ENCODE data around the gene AKR7A3.

AKR7A3 gene

DNA sequence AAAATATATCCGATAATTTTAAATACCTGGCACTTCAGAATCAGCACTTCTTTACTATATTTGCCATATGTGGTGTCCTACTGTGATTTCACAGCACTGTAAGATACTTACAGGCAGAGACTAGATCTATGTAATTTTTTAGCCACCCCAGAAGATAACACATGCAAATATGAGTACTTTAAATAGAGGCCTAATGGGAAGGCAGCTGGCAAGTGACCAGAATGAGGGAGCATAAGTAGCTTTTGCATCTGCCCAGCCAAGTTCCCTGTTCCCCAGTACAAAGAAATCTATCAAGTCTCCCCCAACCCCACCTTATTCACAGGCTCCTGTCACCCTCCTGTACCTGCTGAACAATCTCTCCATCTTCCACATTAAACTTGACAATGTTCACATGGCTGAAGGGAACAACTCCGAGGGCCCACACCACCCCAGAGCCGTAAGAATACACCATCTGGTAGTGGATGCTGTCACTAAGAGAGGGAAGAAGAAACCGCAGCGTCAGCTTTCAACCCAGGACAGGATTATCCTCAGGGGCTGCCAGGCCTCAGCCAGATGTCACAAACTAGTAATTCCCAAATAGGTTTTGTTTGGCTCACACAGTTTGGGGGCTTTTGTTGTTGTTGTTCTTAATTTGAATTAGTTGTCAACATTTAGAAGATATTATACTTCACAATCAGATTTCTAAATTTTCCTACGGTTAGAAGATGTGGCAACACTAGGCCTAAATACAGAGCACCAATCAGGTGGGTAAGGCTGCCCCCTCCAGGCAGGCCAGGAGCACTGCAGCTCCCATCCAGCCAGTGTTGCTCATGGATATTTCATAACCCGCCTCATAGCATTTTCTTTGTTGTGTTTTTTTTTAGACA, 47.7 kb downstream of the AKR7A3 start:
- DNase-seq (ENCODE audit: low read depth, low spot score) = no peak
- ChIA-PET CTCF (interaction anchor here (0.9 to 5.5 kb wide), 20 partner anchors 9 to 420 kb away, joined by 3 to 56 read pairs (median 6); partner anchors contain the start of genes EMC1, MRTO4 and UBR4), POLR2A (interaction anchor here (0.6 to 1.0 kb wide), 2 partner anchors 11 to 602 kb away, joined by 3 to 6 read pairs; partner anchors contain the start of genes EMC1 and MRTO4)
- H3K4me3 ChIP-seq (ENCODE audit: low read depth, low read length) = no peak overlapping the region
- TF ChIP-seq, protein P1, sequence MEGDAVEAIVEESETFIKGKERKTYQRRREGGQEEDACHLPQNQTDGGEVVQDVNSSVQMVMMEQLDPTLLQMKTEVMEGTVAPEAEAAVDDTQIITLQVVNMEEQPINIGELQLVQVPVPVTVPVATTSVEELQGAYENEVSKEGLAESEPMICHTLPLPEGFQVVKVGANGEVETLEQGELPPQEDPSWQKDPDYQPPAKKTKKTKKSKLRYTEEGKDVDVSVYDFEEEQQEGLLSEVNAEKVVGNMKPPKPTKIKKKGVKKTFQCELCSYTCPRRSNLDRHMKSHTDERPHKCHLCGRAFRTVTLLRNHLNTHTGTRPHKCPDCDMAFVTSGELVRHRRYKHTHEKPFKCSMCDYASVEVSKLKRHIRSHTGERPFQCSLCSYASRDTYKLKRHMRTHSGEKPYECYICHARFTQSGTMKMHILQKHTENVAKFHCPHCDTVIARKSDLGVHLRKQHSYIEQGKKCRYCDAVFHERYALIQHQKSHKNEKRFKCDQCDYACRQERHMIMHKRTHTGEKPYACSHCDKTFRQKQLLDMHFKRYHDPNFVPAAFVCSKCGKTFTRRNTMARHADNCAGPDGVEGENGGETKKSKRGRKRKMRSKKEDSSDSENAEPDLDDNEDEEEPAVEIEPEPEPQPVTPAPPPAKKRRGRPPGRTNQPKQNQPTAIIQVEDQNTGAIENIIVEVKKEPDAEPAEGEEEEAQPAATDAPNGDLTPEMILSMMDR (IDR thresholded peaks at IDR 0.05; ENCODE audit: insufficient read depth, low read length, missing control alignments) = peak; percentile 93

GRCh38 chr1:19239876-19240275, 48.7 kb downstream of the AKR7A3 start:
- POLR2A ChIA-PET = interaction anchor here (0.6 kb wide), 1 partner anchor 601 kb away, joined by 3 read pairs; no protein-coding TSS in a partner anchor
- no peak for DNase-seq (ENCODE audit: low read depth, low spot score)
- TF ChIP-seq, protein P1 (IDR thresholded peaks at IDR 0.05; ENCODE audit: insufficient read depth, low read length, missing control alignments) = no peak
- CTCF ChIA-PET = interaction anchor here (0.8 to 5.5 kb wide), 14 partner anchors 9 to 421 kb away, joined by 3 to 56 read pairs (median 8); partner anchors contain the start of genes EMC1, MRTO4 and UBR4
- H3K4me3 ChIP-seq (ENCODE audit: low read depth, low read length) = no peak overlapping the region

DNA sequence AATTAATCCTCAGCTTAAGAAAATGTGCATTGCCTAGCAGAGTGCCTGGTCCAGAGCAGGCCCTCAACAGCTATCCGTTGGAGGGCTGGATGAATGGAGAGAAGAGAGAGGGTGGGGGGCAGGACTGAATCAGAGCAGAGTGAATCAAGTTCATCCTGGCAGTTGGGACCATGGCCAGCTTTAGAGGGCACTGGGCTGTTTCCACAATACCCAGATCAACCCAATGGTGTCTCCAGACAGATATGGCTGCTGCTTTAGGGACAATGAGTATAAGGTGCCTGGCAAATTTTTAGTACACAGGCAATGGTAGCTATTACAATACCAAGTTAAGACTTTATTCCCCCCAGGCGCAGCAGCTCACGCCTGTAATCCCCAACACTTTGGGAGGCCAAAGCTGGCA, 54.3 kb downstream of the AKR7A3 start:
- POLR2A ChIA-PET = interaction anchor here (1.2 kb wide), 1 partner anchor 17 kb away, joined by 5 read pairs; the partner anchor contains the start of genes EMC1 and MRTO4
- TF ChIP-seq, protein P1 (IDR thresholded peaks at IDR 0.05; ENCODE audit: insufficient read depth, low read length, missing control alignments) = no peak
- CTCF ChIA-PET = interaction anchor here (0.6 to 7.8 kb wide), 5 partner anchors 7 to 322 kb away, joined by 3 to 56 read pairs (median 3); no protein-coding TSS in a partner anchor
- no peak overlapping the region for H3K4me3 ChIP-seq (ENCODE audit: low read depth, low read length)
- no peak for DNase-seq (ENCODE audit: low read depth, low spot score)
